NK-92 (cell line): ENCODE data around the gene DIP2C.
"Not testable (repeated sequence)": the region's sequence is repeated elsewhere in the genome, so short reads cannot be mapped to it uniquely, and the experiment has no call there.

Source experiments
- DNase-seq: peaks from one replicate; lab custom pipeline; 2025; ENCODE audit not compliant: unreplicated experiment; lab: John Stamatoyannopoulos, UW

DIP2C gene

GRCh38 chr10:644076-644942 is 45.2 kb downstream of the DIP2C start:
- DNase-seq, result no peak

DNA sequence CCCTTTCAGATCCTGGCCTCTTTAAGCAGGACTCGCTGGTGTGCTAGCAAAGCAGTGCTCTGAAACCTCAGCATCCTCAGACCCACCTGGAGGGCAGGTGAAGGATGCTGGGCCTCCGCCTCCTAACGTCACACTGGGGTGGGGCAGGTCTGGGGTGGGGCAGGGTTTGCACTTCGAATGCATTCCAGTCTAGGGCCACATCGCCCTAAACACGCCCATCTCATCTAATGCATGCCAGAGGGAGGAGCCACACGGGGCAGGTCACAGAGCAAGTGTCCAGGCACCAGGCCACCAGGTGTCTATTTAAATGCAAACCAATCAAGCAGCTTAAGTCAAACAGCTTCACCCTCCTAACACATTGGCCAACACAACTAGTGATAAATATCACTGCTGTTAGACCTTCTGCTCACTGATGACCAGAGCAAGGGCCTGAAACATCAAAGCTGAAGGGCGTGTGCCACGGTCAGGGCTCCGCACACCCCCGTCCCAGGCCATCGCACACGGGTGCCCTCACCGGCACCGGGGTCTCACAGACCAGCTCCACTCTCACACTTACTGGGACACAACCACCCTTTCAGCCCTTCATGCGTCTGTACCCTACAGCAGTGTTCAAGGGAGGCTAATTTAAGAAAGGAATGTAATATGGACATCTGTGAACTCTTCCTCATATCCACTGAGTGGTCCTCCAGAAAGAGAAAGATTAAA is 47.1 kb downstream of the DIP2C start:
- DNase-seq, result no peak

DNA sequence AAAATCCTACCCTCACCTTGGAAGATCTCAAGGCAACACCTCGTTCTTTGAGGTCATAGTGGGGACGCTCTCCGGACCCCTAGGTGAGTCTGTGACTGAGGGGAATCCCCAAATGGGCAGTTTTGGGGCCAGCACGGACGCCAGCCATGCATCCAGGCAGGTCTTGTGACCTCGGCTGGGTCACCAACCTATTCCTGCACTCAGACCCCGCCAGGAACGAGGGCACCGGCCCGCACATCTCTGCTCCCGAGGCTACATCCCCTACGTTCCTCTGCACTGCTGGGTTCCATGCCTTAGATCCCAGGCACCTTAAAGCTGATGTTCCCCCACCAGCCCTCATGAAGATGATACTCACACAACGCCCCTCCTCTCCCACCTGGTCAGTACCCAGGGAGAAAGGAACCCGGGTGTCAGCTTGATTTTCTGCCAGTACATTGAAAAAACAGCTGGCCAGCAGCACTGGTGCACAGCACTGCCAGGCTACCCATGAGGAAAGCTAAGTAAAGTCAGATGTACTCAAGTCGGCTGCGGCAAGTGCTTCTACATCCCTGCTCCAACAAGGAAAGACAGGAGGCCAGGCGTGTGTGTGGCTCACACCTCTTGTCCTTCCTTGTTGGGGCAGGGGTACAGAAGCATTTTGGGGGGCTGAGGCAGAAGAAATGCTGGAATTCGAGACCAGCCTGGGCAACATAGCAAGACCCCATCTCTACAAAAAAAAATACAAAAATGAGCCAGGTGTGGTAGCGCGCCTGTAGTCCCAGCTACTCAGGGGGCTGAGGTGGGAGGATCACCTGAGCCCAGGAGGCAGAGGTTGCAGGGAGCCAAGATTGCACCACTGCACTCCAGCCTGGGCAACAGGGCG is 48.1 kb downstream of the DIP2C start:
- no peak for DNase-seq

- no peak for DNase-seq
Observed at GRCh38 chr10:640673-641045, 48.8 kb downstream of the DIP2C start.

- DNase-seq, result no peak
Observed at GRCh38 chr10:639751-640672, 49.5 kb downstream of the DIP2C start.

DNA sequence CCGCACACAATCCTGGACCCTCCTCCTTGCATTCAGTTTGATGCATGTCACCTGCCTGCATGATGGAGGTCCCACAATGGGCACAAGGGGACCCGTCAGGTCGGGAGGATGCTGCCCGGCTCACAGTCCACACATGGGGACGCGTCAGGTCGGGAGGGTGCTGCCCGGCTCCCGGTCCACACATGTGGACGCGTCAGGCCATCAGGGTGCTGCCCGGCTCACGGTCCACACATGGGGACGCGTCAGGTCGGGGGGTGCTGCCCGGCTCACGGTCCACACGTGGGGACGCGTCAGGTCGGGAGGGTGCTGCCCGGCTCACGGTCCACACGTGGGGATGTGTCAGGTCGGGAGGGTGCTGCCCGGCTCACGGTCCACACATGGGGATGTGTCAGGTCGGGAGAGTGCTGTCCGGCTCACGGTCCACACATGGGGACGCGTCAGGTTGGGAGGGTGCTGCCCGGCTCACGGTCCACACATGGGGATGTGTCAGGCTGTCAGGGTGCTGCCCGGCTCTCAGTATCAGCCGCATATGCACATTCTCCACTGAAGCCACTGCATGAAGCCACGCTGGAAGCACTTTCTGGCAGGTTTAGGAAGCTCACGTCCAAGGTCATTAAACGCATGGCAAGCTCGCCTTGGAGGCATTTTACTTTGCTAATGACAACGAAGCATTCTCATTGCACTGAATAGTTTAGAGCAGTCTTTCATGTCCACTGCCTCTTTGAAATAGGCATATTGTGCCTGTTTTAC is 50.3 kb downstream of the DIP2C start:
- no peak for DNase-seq

DNA sequence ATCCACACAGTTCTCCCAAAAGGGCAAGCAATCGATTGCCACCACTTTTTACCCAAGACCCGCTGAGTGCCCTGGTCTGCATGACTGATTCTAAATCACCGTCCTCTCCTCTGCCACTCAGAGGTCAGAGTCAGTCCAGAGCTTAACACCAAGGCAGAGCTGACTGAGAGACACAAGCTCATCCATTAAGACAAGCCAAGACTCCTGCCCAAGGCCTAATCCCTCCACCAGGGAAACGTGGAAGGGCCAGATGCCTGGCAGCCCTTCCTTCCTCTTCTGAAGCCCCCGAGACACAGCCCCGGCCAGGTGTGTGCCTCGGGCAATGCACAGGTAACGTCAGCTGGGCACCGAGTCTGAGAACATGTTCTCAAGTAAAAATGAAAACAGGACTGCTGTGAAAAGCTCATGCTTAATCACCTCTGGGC is 51.7 kb downstream of the DIP2C start:
- DNase-seq, result no peak

DNA sequence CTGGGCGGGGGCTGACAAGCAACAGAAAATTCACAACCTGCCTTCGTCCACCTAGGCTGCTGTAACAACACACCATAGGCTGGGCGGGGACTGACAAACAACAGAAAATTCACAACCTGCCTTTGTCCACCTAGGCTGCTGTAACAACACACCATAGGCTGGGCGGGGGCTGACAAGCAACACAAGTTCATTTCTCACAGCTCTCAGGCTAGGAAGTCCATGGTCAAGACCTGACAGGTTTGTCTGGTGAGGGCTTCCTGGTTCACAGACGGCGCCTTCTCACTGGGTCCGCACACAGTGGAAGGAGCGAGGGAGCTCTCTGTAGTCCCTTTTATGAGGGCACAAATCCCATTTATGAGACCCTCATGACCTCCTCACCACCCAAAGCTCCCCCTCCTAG is 52.2 kb downstream of the DIP2C start:
- DNase-seq, result no peak

DNA sequence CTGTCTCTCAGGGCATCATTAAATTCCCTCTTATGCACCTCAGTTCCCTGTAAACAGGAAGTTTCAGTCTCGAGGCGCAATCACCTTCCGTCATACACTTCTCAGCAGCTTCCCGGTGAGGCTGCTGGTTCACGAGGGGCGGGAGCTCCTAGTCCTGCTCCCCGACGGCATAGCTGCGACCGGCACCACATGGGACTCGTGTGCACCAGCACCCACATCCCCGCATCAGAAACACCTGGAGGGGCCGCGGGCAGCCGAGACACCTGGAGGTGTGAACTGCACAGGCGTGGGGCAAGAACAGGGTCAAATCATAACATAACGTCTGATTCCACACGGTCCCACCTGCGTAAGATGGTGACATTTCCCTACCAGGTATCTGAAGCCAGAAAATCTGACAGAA is 52.7 kb downstream of the DIP2C start:
- DNase-seq, result no peak

DNA sequence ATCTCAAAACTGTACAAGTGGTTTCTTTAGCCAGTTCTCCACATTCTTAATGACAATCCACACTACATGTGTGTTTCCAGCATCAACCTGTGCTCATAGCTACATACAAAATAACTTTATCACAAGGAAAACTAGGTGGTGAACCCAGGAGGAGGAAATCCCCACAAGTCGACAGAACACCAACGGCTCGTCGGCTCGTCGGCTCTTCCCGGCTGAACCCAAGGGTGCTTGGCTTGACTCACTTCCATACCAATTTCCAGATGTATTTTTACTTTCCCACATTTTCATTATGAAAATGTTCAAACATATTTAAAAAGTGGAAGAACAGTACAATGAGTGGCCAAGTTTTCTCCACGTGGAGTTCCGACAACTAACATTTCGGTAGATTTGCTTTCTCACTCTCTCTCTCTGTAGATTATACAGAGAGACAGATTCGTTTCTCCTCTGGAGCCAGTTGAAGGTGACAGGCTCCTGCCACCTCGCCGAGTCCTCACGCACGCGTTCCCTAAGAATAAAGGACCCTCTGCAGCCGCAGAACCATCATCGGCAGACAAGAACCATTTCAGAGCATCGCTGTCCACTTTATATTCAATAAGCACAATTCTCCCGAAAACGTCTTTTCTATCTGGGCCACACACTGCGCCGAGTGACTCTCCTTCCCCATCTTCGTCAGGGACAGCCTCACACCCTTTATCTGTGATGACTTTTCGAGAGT is 53.3 kb downstream of the DIP2C start:
- DNase-seq, result no peak

- no peak for DNase-seq
Observed at GRCh38 chr10:635088-635861, 54.2 kb downstream of the DIP2C start.

GRCh38 chr10:634256-634655 is 55.2 kb downstream of the DIP2C start:
- DNase-seq, result no peak

DNA sequence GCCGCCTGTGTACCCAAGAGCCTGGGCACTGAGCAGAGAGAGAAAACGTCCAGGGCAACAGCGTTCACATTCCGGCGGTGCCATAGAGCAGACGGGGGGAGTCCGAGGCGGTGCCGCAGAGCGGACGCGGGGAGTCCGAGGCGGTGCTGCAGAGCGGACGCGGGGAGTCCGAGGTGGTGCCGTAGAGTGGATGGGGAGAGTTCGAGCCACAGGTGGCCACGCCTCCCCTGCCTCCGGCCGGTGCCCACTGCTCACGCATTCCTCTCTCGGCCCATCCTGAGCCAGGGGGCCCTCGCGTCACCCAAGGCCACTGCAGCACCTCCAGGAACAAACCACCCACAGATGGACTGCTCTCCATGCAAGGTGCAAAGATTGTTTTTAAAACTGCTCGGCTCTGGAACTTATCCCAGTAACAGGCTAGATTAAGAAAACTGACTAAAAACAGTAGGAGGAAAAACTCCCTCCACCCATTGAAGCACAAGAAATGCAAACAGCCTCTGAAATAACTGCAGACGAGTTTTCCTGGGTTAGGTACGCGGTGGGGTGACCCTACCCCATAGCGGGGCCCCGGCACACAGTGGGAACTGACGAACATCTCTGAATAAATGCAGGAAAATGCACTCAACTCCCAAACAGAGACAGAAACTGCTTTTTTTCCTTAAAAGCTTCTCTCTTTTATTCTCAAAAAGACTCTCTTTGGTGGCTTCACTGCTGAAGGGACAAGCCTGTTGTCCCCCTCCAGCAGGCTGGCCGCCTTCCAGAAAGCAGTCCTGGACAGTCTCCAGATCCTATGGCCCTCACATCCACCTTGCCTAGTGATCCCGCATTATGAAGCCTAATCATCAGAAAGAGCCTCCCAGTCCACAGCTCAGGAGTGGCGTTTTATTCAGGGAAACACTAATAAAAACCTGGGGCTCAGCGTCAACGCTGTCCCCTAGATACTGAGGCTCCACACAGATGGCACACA is 55.9 kb downstream of the DIP2C start:
- DNase-seq, result no peak

DNA sequence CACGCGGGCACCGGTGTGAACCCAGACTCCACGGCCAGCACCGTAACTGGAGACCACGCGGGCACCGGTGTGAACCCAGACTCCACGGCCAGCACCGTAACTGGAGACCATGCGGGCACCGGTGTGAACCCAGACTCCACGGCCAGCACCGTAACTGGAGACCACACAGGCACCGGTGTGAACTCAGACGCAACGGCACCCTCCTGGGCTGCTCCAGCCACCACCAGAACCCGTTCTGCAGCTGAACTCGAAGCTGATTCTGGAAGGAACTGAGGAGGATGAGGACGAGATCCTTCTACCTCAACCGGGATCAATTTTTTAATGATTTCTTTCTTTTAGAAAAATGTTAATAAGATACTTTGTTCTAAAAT is 56.7 kb downstream of the DIP2C start:
- not testable (repeated sequence) for DNase-seq

DNA sequence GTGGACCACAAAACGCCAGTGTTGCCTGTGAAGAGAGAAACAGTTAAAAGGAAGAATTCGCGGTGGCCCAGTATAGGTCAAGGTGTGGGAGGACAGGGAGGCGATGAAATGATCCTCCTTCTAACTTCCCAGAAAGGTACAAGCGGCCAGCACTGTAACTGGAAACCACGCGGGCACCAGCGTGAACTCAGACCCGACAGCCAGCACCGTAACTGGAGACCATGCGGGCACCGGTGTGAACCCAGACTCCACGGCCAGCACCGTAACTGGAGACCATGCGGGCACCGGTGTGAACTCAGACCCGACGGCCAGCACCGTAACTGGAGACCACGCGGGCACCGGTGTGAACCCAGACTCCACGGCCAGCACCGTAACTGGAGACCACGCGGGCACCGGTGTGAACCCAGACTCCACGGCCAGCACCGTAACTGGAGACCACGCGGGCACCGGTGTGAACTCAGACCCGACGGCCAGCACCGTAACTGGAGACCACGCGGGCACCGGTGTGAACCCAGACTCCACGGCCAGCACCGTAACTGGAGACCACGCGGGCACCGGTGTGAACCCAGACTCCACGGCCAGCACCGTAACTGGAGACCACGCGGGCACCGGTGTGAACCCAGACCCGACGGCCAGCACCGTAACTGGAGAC is 57.2 kb downstream of the DIP2C start:
- DNase-seq, result not testable (repeated sequence)

DNA sequence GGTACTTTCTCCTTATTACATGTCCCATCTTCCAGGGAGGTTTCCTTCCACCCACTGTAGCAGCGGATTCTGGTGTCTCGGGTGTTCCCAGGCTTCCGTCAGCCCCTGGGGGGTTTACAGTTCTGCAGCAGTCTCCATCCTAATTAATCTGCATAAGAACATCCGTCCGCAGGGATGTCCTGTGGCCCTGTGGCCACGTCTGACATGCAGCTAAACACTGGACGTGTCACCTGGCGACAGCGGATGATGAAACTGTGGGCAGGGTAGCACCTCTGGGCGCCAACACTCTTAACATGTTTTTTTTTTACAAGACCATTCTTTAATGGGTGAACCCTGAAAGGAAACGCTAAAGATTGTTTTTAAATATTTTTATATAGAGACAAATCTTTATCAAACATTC is 58.2 kb downstream of the DIP2C start:
- DNase-seq, result no peak

- no peak for DNase-seq
Observed at GRCh38 chr10:630581-631073, 58.8 kb downstream of the DIP2C start.
